Measurements from ENCODE around the gene DOC2A.

GRCh38 chr16:30016555-30017276 is 5.9 kb upstream of the DOC2A start:
- TF ChIP-seq EZH2 (IDR thresholded peaks at IDR 0.05; ENCODE audit: borderline replicate concordance, low read length) (no peak), CTCF (IDR thresholded peaks at IDR 0.05; ENCODE audit: low read length) (no peak)
